Measurements from ENCODE around the gene XIAP. TPM values are rescaled to one million over a fixed set of nuclear protein-coding genes. Genes with fewer than 3 reads are reported as not detected.
A peak's percentile ranks its signal among the peaks of the same experiment; 100 is the strongest.

The XIAP gene
- total RNA-seq, 1 donor from 2014 or later = 48.1 TPM

DNA sequence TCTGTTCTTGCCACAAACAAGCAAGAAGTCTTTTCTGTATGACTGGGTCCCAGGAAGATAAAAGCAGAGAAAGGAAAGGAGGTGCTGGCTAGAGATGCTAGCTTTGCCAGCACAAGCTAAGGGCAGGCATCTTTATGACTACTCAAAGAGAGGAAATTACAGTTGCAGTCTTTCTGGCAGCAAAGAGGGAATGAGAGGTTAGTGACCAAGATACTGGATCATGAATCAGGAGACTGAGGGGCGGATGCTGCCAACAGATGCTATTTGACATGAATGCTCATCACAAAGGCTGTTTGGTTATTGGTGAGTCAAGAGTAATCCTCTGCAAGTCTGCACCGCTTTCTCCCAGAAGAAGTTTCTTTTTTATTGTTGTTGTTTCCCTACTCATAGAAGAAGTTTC, 5.5 kb upstream of the XIAP start:
- Mint-ChIP-seq H3K4me3 (ENCODE audit: unreplicated experiment) (no peak overlapping the region), H3K4me1 (ENCODE audit: unreplicated experiment) (peaks cover 13% of the 10 kb centered on the region), H3K27me3 (ENCODE audit: unreplicated experiment) (peaks cover 8% of the 10 kb centered on the region), H3K36me3 (ENCODE audit: low read depth, unreplicated experiment) (peaks cover 3% of the 10 kb centered on the region), H3K27ac (ENCODE audit: unreplicated experiment) (no peak overlapping the region), H3K9me3 (ENCODE audit: unreplicated experiment) (no peaks in the 10 kb centered on the region)
- TF ChIP-seq, protein P1, sequence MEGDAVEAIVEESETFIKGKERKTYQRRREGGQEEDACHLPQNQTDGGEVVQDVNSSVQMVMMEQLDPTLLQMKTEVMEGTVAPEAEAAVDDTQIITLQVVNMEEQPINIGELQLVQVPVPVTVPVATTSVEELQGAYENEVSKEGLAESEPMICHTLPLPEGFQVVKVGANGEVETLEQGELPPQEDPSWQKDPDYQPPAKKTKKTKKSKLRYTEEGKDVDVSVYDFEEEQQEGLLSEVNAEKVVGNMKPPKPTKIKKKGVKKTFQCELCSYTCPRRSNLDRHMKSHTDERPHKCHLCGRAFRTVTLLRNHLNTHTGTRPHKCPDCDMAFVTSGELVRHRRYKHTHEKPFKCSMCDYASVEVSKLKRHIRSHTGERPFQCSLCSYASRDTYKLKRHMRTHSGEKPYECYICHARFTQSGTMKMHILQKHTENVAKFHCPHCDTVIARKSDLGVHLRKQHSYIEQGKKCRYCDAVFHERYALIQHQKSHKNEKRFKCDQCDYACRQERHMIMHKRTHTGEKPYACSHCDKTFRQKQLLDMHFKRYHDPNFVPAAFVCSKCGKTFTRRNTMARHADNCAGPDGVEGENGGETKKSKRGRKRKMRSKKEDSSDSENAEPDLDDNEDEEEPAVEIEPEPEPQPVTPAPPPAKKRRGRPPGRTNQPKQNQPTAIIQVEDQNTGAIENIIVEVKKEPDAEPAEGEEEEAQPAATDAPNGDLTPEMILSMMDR (IDR thresholded peaks at IDR 0.05; ENCODE audit: unreplicated experiment) = no peak
- DNase-seq (ENCODE audit: low spot score) = no peak

DNA sequence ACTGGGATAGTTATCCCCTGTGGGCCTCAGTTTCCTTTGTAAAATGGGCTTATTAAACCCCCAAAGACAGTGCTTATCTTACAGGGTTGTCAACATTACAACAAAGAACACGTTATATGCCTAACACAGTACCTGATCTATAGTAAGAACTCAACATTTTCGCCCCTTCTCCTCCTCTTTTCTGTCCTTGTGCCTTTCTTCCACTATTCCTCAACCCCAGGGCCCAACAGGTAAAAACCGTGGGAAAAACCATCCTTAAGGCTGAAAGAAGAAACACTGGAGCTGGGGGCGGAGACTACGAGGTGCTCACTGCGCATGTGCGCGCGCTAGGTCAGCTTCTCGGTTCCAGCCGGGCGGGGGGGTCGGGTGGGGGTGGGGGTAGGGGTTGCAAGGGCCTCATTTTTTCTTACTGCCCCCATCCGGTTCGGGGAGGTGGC, 426 bp upstream of the XIAP start:
- peaks cover 6% of the 10 kb centered on the region for H3K27me3 Mint-ChIP-seq (ENCODE audit: unreplicated experiment)
- DNase-seq (ENCODE audit: low spot score) = no peak
- H3K4me3 Mint-ChIP-seq (ENCODE audit: unreplicated experiment) = peak overlapping the region; percentile 93
- H3K4me1 Mint-ChIP-seq (ENCODE audit: unreplicated experiment) = peaks cover 10% of the 10 kb centered on the region
- TF ChIP-seq, protein P1 (IDR thresholded peaks at IDR 0.05; ENCODE audit: unreplicated experiment) = no peak
- H3K9me3 Mint-ChIP-seq (ENCODE audit: unreplicated experiment) = no peaks in the 10 kb centered on the region
- H3K36me3 Mint-ChIP-seq (ENCODE audit: low read depth, unreplicated experiment) = no peaks in the 10 kb centered on the region
- H3K27ac Mint-ChIP-seq (ENCODE audit: unreplicated experiment) = peak overlapping the region; percentile 96

DNA sequence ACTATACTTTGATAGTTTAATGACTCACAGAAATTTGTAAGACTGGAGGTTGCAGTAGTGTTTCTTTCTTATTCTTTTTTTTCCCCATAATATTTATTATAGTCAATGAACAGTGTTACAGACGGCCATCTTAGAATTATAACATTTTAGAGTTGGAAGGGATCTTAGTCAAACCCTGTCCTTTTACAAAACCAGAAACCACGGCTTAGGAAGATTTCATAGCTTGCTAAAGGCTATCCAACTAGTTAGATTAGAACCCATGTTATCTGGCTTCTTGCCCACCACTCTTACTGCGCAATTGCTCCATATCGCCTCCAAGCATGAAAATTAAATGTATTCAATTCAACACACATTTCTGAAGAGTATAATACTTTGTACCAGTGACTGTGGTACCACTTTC, 1.1 kb downstream of the XIAP start:
- DNase-seq (ENCODE audit: low spot score) = no peak
- peak overlapping the region; percentile 96 for H3K27ac Mint-ChIP-seq (ENCODE audit: unreplicated experiment)
- H3K9me3 Mint-ChIP-seq (ENCODE audit: unreplicated experiment) = no peaks in the 10 kb centered on the region
- no peaks in the 10 kb centered on the region for H3K36me3 Mint-ChIP-seq (ENCODE audit: low read depth, unreplicated experiment)
- H3K27me3 Mint-ChIP-seq (ENCODE audit: unreplicated experiment) = peaks cover 4% of the 10 kb centered on the region
- H3K4me3 Mint-ChIP-seq (ENCODE audit: unreplicated experiment) = peak overlapping the region; percentile 93
- peaks cover 13% of the 10 kb centered on the region for H3K4me1 Mint-ChIP-seq (ENCODE audit: unreplicated experiment)
- TF ChIP-seq, protein P1 (IDR thresholded peaks at IDR 0.05; ENCODE audit: unreplicated experiment) = no peak

DNA sequence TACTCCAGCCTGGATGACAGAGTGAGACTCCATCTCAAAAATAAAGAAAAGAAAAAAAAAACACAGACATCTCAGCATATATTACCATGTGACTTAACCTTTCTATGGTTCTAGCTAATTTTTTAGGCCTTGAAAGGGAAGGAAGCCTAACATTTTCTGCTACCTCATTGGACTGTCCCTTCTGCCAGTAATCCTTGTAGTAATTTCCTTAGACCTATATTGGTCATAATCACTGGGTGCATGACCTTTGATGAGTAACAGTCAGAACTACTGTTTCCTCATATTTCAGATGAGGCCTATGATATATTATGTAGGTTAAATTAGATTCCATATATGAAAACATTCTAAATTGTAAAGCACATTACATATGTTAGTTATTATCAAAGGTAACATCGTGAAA, 9.6 kb downstream of the XIAP start:
- Mint-ChIP-seq H3K36me3 (ENCODE audit: low read depth, unreplicated experiment) (no peaks in the 10 kb centered on the region), H3K27me3 (ENCODE audit: unreplicated experiment) (no peaks in the 10 kb centered on the region), H3K4me1 (ENCODE audit: unreplicated experiment) (peaks cover 3% of the 10 kb centered on the region), H3K4me3 (ENCODE audit: unreplicated experiment) (no peak overlapping the region), H3K9me3 (ENCODE audit: unreplicated experiment) (no peaks in the 10 kb centered on the region), H3K27ac (ENCODE audit: unreplicated experiment) (no peak overlapping the region)
- DNase-seq (ENCODE audit: low spot score) = no peak
- TF ChIP-seq, protein P1 (IDR thresholded peaks at IDR 0.05; ENCODE audit: unreplicated experiment) = no peak

DNA sequence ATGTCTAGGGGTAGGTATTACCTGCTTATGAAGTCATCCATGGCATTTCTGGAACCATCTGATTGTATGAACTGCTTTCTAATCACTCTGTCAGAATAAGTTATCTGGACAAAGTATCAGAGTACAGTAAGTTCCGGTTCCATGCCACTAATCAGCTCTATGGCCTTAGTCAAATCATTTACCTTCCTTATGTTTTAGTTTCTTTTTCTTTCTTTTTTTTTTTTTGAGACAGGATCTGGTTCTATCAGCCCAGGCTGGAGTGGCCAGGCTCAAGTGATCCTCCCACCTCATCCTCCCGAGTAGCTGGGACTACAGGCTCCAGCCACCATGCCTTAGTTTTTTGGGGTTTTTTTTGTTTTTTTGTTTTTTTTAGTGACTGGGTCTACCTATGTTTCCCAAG, 11.5 kb downstream of the XIAP start:
- no peak overlapping the region for H3K27ac Mint-ChIP-seq (ENCODE audit: unreplicated experiment)
- DNase-seq (ENCODE audit: low spot score) = no peak
- no peaks in the 10 kb centered on the region for H3K4me1 Mint-ChIP-seq (ENCODE audit: unreplicated experiment)
- H3K27me3 Mint-ChIP-seq (ENCODE audit: unreplicated experiment) = no peaks in the 10 kb centered on the region
- TF ChIP-seq, protein P1 (IDR thresholded peaks at IDR 0.05; ENCODE audit: unreplicated experiment) = no peak
- no peaks in the 10 kb centered on the region for H3K9me3 Mint-ChIP-seq (ENCODE audit: unreplicated experiment)
- H3K36me3 Mint-ChIP-seq (ENCODE audit: low read depth, unreplicated experiment) = no peaks in the 10 kb centered on the region
- H3K4me3 Mint-ChIP-seq (ENCODE audit: unreplicated experiment) = no peak overlapping the region

All from endothelial cell (in vitro differentiated cells).